B cell (primary cell): Measurements from ENCODE around the gene SPACA5. TPM values are rescaled to one million over a fixed set of nuclear protein-coding genes. Genes with fewer than 3 reads are reported as not detected.

Experiments
- ATAC-seq: fragments of 200-7000 bp; cut with Tn5 transposase; one replicate; pipeline ENCODE4 v1.10.0; 2021; ENCODE audit warnings: low read depth, mild to moderate bottlenecking, moderate number of reproducible peaks, moderate library complexity
- CTCF ChIA-PET: fragments of 350-600 bp; sonication (Branson Sonifier 250); formaldehyde crosslinking; loops from one replicate; lab custom pipeline; 2021; ENCODE audit warnings: antibody characterized with exemption, inconsistent platforms; lab: Charles Lee
- POLR2A ChIA-PET: fragments of 350-600 bp; sonication (Branson Sonifier 250); formaldehyde crosslinking; loops from one replicate; lab custom pipeline; 2021; ENCODE audit warnings: antibody characterized with exemption; lab: Charles Lee
- DNase-seq: peaks from one replicate; pipeline ENCODE4 v3.0.0; 2013
- H2AFZ ChIP-seq: 2 replicates; pipeline ENCODE4 v1.6.1; 2012; ENCODE audit warnings: mild to moderate bottlenecking, low read depth, low read length; ENCODE audit not compliant: insufficient read depth, poor library complexity, severe bottlenecking
- H3K27ac ChIP-seq, 2 donors: 1 replicate in 1 of 2; 2 replicates in 1 of 2; pipeline ENCODE4 v1.5.1; 2012 to 2013; ENCODE audit warnings: low read length in 2 of 2, mild to moderate bottlenecking in 2 of 2, moderate library complexity in 1 of 2
- H3K27me3 ChIP-seq, 4 experiments: fragments of 200-600 bp in 1 of 4; sonication (generic) in 1 of 4; replicated peaks in 1 of 4; 1 replicate in 2 of 4; 2 replicates in 2 of 4; pipeline versions ENCODE4 v1.6.1 to v1.7.0; 2013 to 2016; ENCODE audit warnings: low read length in 3 of 4, mild to moderate bottlenecking in 2 of 4, mixed read lengths in 1 of 4, moderate library complexity in 1 of 4; ENCODE audit not compliant: insufficient read depth in 4 of 4, control insufficient read depth in 3 of 4; ENCODE audit errors: control extremely low read depth in 1 of 4
- H3K36me3 ChIP-seq, 2 experiments: replicated peaks in 1 of 2; 1 replicate in 1 of 2; 2 replicates in 1 of 2; pipeline versions ENCODE4 v1.6.1 to v1.7.1; 2013; ENCODE audit warnings: low read length in 1 of 2; ENCODE audit not compliant: insufficient read depth in 2 of 2, control insufficient read depth in 1 of 2; ENCODE audit errors: control extremely low read depth in 1 of 2, extremely low read depth in 1 of 2
- H3K4me1 ChIP-seq, 2 donors: fragments of 200-600 bp in 1 of 2; sonication (generic) in 1 of 2; 1 replicate in 1 of 2; 2 replicates in 1 of 2; pipeline versions ENCODE4 v1.5.1 to v1.6.1; 2013 to 2017; ENCODE audit warnings: low read length in 2 of 2; ENCODE audit not compliant: control insufficient read depth in 2 of 2, insufficient read depth in 2 of 2
- H3K4me2 ChIP-seq: replicated peaks from 2 replicates; pipeline ENCODE3; 2012; ENCODE audit warnings: mild to moderate bottlenecking, low read depth, low read length; ENCODE audit not compliant: poor library complexity, severe bottlenecking
- H3K4me3 ChIP-seq, 5 experiments: fragments of 200-600 bp in 1 of 5; sonication (generic) in 1 of 5; 1 replicate in 3 of 5; 2 replicates in 2 of 5; pipeline versions ENCODE4 v1.5.1 to v1.7.0; 2011 to 2016; ENCODE audit warnings: low read length in 4 of 5, mild to moderate bottlenecking in 4 of 5, low read depth in 2 of 5, control low read depth in 1 of 5, moderate library complexity in 1 of 5; ENCODE audit not compliant: insufficient read depth in 1 of 5; ENCODE audit errors: control extremely low read depth in 1 of 5, extremely low read depth in 1 of 5
- H3K79me2 ChIP-seq: fragments of 200-600 bp; sonication (generic); one replicate; pipeline ENCODE4 v1.6.0; 2016; ENCODE audit warnings: low read length; ENCODE audit not compliant: control insufficient read depth, insufficient read depth
- H3K9ac ChIP-seq: fragments of 200-600 bp; sonication (generic); 2 replicates; pipeline ENCODE4 v1.6.1; 2017; ENCODE audit warnings: mild to moderate bottlenecking, low read length, moderate library complexity
- H3K9me3 ChIP-seq, 3 donors: one replicate each; pipeline versions ENCODE4 v1.6.1 to v1.7.1; 2013; ENCODE audit warnings: low read length in 2 of 3; ENCODE audit not compliant: control insufficient read depth in 2 of 3, insufficient read depth in 1 of 3; ENCODE audit errors: control extremely low read depth in 1 of 3
- H4K20me1 ChIP-seq: 2 replicates; pipeline ENCODE4 v1.6.0; 2012; ENCODE audit warnings: mild to moderate bottlenecking, low read length; ENCODE audit not compliant: insufficient read depth, control insufficient read depth, poor library complexity, severe bottlenecking
- H3K27ac Mint-ChIP-seq: one replicate; pipeline ENCODE4 v1.8.0; 2021; ENCODE audit warnings: mixed read lengths
- H3K27me3 Mint-ChIP-seq: one replicate; pipeline ENCODE4 v1.8.0; 2021; ENCODE audit warnings: mixed read lengths
- H3K4me1 Mint-ChIP-seq: one replicate; pipeline ENCODE4 v1.8.0; 2021; ENCODE audit warnings: mixed read lengths
- H3K4me3 Mint-ChIP-seq: one replicate; pipeline ENCODE4 v1.8.0; 2021; ENCODE audit warnings: mixed read lengths
- H3K9me3 Mint-ChIP-seq: one replicate; pipeline ENCODE4 v1.8.0; 2022; ENCODE audit warnings: mixed read lengths; ENCODE audit not compliant: insufficient read depth
- CTCF ChIP-seq: fragments of 200-600 bp; IDR thresholded peaks from one replicate; pipeline ENCODE4 v1.8.0; 2022; ENCODE audit warnings: antibody characterized with exemption, mild to moderate bottlenecking
- EZH2 ChIP-seq: IDR thresholded peaks from 2 replicates; pipeline ENCODE4 v1.6.1; 2012; ENCODE audit warnings: borderline replicate concordance, low read depth, mild to moderate bottlenecking, moderate library complexity, low read length; ENCODE audit not compliant: insufficient read depth, poor library complexity, severe bottlenecking
- WGBS: methylation state at CpG from one replicate; pipeline ENCODE4 v1.1.5; 2013; ENCODE audit warnings: missing lambda C conversion rate; ENCODE audit not compliant: insufficient coverage; 5-methylcytosine and 5-hydroxymethylcytosine counted together
- intact Hi-C: fragments of 100-400 bp; cut with micrococcal nuclease; formaldehyde crosslinking; loops from one replicate; pipeline ENCODE4 v1.10.0; 2022
- polyA plus RNA-seq: library from polyadenylated mRNA; depleted of rRNA; stranded (reverse); fragments of >200 nt; gene quantifications from 2 replicates; pipeline ENCODE4 v1.2.3, GENCODE V29; 2012
- total RNA-seq, 2 donors: library from RNA; stranded (reverse); fragments of 120-200 nt in 1 of 2; gene quantifications; 1 replicate in 1 of 2; 2 replicates in 1 of 2; pipeline versions ENCODE4 v1.2.3 to v1.2.4, GENCODE V29; 2013 to 2022

Gene SPACA5
- total and polyA plus RNA-seq, 2 donors (not counting 1 experiment from before 2014, with no cell fraction given), result not detected

DNA sequence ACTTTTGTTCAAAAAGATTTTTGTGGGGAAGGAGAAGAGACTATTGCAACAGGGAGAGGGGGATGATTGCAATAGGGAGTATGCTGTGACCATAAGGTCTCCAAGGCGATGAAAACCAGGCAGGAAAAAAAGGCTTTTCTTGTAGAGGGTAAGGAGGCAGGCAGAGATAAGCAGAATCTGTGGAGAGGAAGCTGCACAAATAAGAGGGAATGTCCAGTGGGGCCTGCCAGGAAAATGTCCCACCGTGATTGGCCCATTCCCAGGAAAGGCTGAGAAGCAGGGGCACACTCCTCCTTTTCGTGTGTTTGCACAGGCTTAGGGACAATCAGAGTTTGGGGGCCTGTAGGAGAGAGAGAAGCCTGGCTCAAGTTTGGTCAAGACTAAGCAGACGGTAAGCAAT is 29.1 kb downstream of the SPACA5 start:
- intact Hi-C loops, result no loop called here
- H3K4me1 ChIP-seq, result no peaks in the 10 kb centered on the region
- H3K79me2 ChIP-seq, result no peaks in the 10 kb centered on the region
- H3K9ac ChIP-seq, result no peak overlapping the region
- no peaks in the 10 kb centered on the region for H3K27me3 ChIP-seq
- CTCF ChIA-PET, result no interaction called here
- WGBS, result 94% methylated on average over 2 of the region's 4 CpGs
- no peak overlapping the region for H3K4me3 Mint-ChIP-seq
- ATAC-seq (no peak), DNase-seq (no peak)
- H3K4me2 ChIP-seq, result no peak overlapping the region
- H2AFZ ChIP-seq, result no peak overlapping the region
- no peak overlapping the region for H3K27ac ChIP-seq
- H3K4me1 Mint-ChIP-seq, result no peaks in the 10 kb centered on the region
- H3K9me3 ChIP-seq, result no peaks in the 10 kb centered on the region
- no peaks in the 10 kb centered on the region for H3K27me3 Mint-ChIP-seq
- no peak overlapping the region for H3K27ac Mint-ChIP-seq
- no peaks in the 10 kb centered on the region for H3K36me3 ChIP-seq
- no peak overlapping the region for H3K4me3 ChIP-seq
- POLR2A ChIA-PET, result no interaction called here
- TF ChIP-seq EZH2 (no peak), CTCF (no peak)
- H3K9me3 Mint-ChIP-seq, result no peaks in the 10 kb centered on the region
- H4K20me1 ChIP-seq, result no peaks in the 10 kb centered on the region

- no peak overlapping the region for H3K27ac Mint-ChIP-seq
- no peaks in the 10 kb centered on the region for H3K9me3 Mint-ChIP-seq
- no peaks in the 10 kb centered on the region for H3K79me2 ChIP-seq
- TF ChIP-seq EZH2 (no peak), CTCF (no peak)
- no peaks in the 10 kb centered on the region for H3K9me3 ChIP-seq
- no peak overlapping the region for H3K27ac ChIP-seq
- ChIA-PET POLR2A (no interaction called here), CTCF (no interaction called here)
- H3K27me3 Mint-ChIP-seq, result no peaks in the 10 kb centered on the region
- no peak overlapping the region for H3K9ac ChIP-seq
- no peak for DNase-seq
- no peaks in the 10 kb centered on the region for H3K4me1 Mint-ChIP-seq
- no peak overlapping the region for H3K4me3 ChIP-seq
- H3K4me3 Mint-ChIP-seq, result no peak overlapping the region
- WGBS, result 100% methylated on average over 2 of the region's 4 CpGs
- H2AFZ ChIP-seq, result no peak overlapping the region
- no peak for ATAC-seq
- intact Hi-C loops, result no loop called here
- no peaks in the 10 kb centered on the region for H3K27me3 ChIP-seq
- H4K20me1 ChIP-seq, result no peaks in the 10 kb centered on the region
- H3K36me3 ChIP-seq, result no peaks in the 10 kb centered on the region
- H3K4me1 ChIP-seq, result no peaks in the 10 kb centered on the region
- no peak overlapping the region for H3K4me2 ChIP-seq
These were observed 36.3 kb downstream of the SPACA5 start for GRCh38 chrX:48043056-48043455.
